Endothelial cell of umbilical vein (primary cell): ENCODE data around the gene ERBIN. TPM values are rescaled to one million over a fixed set of nuclear protein-coding genes. Genes with fewer than 3 reads are reported as not detected.

Experiments
- BruUV-seq: library from RNA; stranded (reverse); fragments of 400-500 nt; replicated peaks from 2 replicates; lab custom pipeline; 2021; lab: Mats Ljungman, UMichigan
- CTCF ChIA-PET: fragments of 300-600, 350-600 bp; sonication (Branson Sonifier 250); formaldehyde crosslinking; loops from one replicate; lab custom pipeline; 2021; ENCODE audit warnings: antibody characterized with exemption, inconsistent platforms; lab: Charles Lee
- POLR2A ChIA-PET: fragments of 300-600, 350-600 bp; sonication (Branson Sonifier 250); formaldehyde crosslinking; loops from one replicate; lab custom pipeline; 2021; ENCODE audit warnings: antibody characterized with exemption, inconsistent platforms; lab: Charles Lee
- DNase-seq: peaks from one replicate; pipeline ENCODE4 v3.0.0-alpha.2; 2011; ENCODE audit warnings: low read depth, low spot score
- FAIRE-seq: peaks from 2 replicates; lab custom pipeline; 2011; peaks lifted over from hg19 to GRCh38; lab: Jason Lieb, UNC
- H2AFZ ChIP-seq: 2 replicates; pipeline ENCODE4 v1.6.0; 2012; ENCODE audit warnings: low read depth, low read length, control low read depth, inconsistent platforms
- H3K27ac ChIP-seq: 2 replicates; pipeline ENCODE4 v1.5.1; 2011; ENCODE audit warnings: low read depth, mild to moderate bottlenecking, control low read depth, low read length, moderate library complexity; ENCODE audit not compliant: insufficient read depth
- H3K27me3 ChIP-seq, 2 experiments: 2 replicates each; pipeline versions ENCODE4 v1.6.0 to v1.6.1; 2011; ENCODE audit warnings: low read length in 2 of 2, mixed read lengths in 1 of 2; ENCODE audit not compliant: control insufficient read depth in 2 of 2, insufficient read depth in 2 of 2
- H3K36me3 ChIP-seq, 2 experiments: 2 replicates in 1 of 2; 3 replicates in 1 of 2; pipeline ENCODE4 v1.5.1; 2011; ENCODE audit warnings: low read length in 2 of 2, mild to moderate bottlenecking in 1 of 2, moderate library complexity in 1 of 2; ENCODE audit not compliant: control insufficient read depth in 2 of 2, insufficient read depth in 2 of 2; ENCODE audit errors: extremely low read depth in 1 of 2
- H3K4me1 ChIP-seq: 3 replicates; pipeline ENCODE4 v1.5.1; 2011; ENCODE audit warnings: mild to moderate bottlenecking, low read length; ENCODE audit not compliant: control insufficient read depth, insufficient read depth; ENCODE audit errors: extremely low read depth
- H3K4me2 ChIP-seq: 2 replicates; pipeline ENCODE4 v1.6.1; 2011; ENCODE audit warnings: low read length, control low read depth, mixed read lengths; ENCODE audit not compliant: insufficient read depth
- H3K4me3 ChIP-seq, 3 experiments: fragments of 200-600 bp in 1 of 3; sonication (generic), shearing (Covaris generic) in 1 of 3; replicated peaks in 1 of 3; 2 replicates each; pipeline ENCODE4 v1.5.1; 2011 to 2016; ENCODE audit warnings: control low read depth in 3 of 3, low read length in 3 of 3, mild to moderate bottlenecking in 2 of 3, inconsistent platforms in 1 of 3, low read depth in 1 of 3, moderate library complexity in 1 of 3; ENCODE audit not compliant: insufficient read depth in 1 of 3
- H3K79me2 ChIP-seq: 2 replicates; pipeline ENCODE4 v1.6.0; 2012; ENCODE audit warnings: low read length, inconsistent platforms; ENCODE audit not compliant: control insufficient read depth, insufficient read depth
- H3K9ac ChIP-seq: replicated peaks from 2 replicates; pipeline ENCODE3; 2011; ENCODE audit warnings: low read length, control low read depth; ENCODE audit not compliant: insufficient read depth; ENCODE audit errors: extremely low read depth
- H3K9me1 ChIP-seq: replicated peaks from 3 replicates; pipeline ENCODE4 v1.6.0; 2011; ENCODE audit warnings: mild to moderate bottlenecking, low read length; ENCODE audit not compliant: control insufficient read depth, insufficient read depth; ENCODE audit errors: extremely low read depth
- H3K9me3 ChIP-seq: replicated peaks from 2 replicates; pipeline ENCODE4 v1.5.1; 2012; ENCODE audit warnings: low read length, inconsistent platforms; ENCODE audit not compliant: control insufficient read depth, insufficient read depth
- H4K20me1 ChIP-seq: replicated peaks from 2 replicates; pipeline ENCODE3; 2011; ENCODE audit warnings: mild to moderate bottlenecking, low read length; ENCODE audit not compliant: control insufficient read depth, insufficient read depth; ENCODE audit errors: extremely low read depth
- EZH2 ChIP-seq: IDR thresholded peaks from 2 replicates; pipeline ENCODE4 v1.6.1; 2012; ENCODE audit warnings: borderline replicate concordance, low read depth, mild to moderate bottlenecking, moderate library complexity, low read length, inconsistent platforms; ENCODE audit not compliant: severe bottlenecking
- FOS ChIP-seq: IDR thresholded peaks from 2 replicates; pipeline ENCODE4 v1.6.1; 2011; ENCODE audit warnings: mild to moderate bottlenecking, low read length, moderate library complexity, borderline replicate concordance; ENCODE audit not compliant: insufficient read depth
- GATA2 ChIP-seq: IDR thresholded peaks from 2 replicates; pipeline ENCODE4 v1.7.0; 2011; ENCODE audit warnings: low read depth, mild to moderate bottlenecking, moderate library complexity, mixed read lengths, low read length; ENCODE audit not compliant: insufficient read length, insufficient read depth
- JUN ChIP-seq: IDR thresholded peaks from 2 replicates; pipeline ENCODE4 v1.6.1; 2011; ENCODE audit warnings: borderline replicate concordance, low read depth; ENCODE audit not compliant: insufficient read length, insufficient read depth
- MAX ChIP-seq: IDR thresholded peaks from 2 replicates; pipeline ENCODE4 v1.6.1; 2011; ENCODE audit not compliant: insufficient read depth, insufficient read length
- MYC ChIP-seq: IDR thresholded peaks from one replicate; pipeline ENCODE4 v1.6.1; 2011; ENCODE audit warnings: mild to moderate bottlenecking, low read depth, low read length
- POLR2A ChIP-seq: IDR thresholded peaks from 2 replicates; pipeline ENCODE4 v1.6.1; 2012; ENCODE audit warnings: low read depth, mild to moderate bottlenecking, control low read depth, low read length
- POLR2AphosphoS5 ChIP-seq: IDR thresholded peaks from 2 replicates; pipeline ENCODE4 v1.6.1; 2012; ENCODE audit warnings: low read depth, mild to moderate bottlenecking, control low read depth, low read length, moderate library complexity; ENCODE audit not compliant: insufficient read depth
- dilution Hi-C: fragments of 300-500 bp; cut with MboI; formaldehyde crosslinking; loops from one replicate; pipeline ENCODE4 v1.15.0; 2019; ENCODE audit warnings: low sequenced_read_pairs; ENCODE audit not compliant: extremely low pct_ligation_motif_present
- intact Hi-C: fragments of 100-400 bp; cut with micrococcal nuclease; formaldehyde crosslinking; loops from one replicate; pipeline ENCODE4 v1.10.0; 2022
- polyA plus RNA-seq, 4 experiments: library from polyadenylated mRNA; depleted of rRNA in 3 of 4; stranded (reverse) in 3 of 4; unstranded in 1 of 4; fragments of >200 nt; gene quantifications; 2 replicates each; pipeline versions ENCODE4 v1.2.1 to v1.2.3, GENCODE V29; 2011 to 2012; ENCODE audit warnings: missing spikeins in 1 of 4
- total RNA-seq: library from RNA; stranded (reverse); gene quantifications from 2 replicates; pipeline ENCODE4 v1.2.3, GENCODE V29; 2021
- TF ChIP-seq, protein P1 (sequence below), 2 donors: IDR thresholded peaks; 1 replicate in 1 of 2; 2 replicates in 1 of 2; pipeline ENCODE4 v1.5.1; 2011; ENCODE audit warnings: low read length in 2 of 2, mild to moderate bottlenecking in 2 of 2, moderate library complexity in 2 of 2, control low read depth in 1 of 2, inconsistent platforms in 1 of 2, low read depth in 1 of 2; ENCODE audit not compliant: insufficient read depth in 1 of 2; ENCODE audit errors: extremely low read depth in 1 of 2

The ERBIN gene
- total and polyA plus RNA-seq, 2 donors (not counting 3 experiments of a cell fraction or from before 2014, with no cell fraction given): 8.1 to 55.6 TPM

DNA sequence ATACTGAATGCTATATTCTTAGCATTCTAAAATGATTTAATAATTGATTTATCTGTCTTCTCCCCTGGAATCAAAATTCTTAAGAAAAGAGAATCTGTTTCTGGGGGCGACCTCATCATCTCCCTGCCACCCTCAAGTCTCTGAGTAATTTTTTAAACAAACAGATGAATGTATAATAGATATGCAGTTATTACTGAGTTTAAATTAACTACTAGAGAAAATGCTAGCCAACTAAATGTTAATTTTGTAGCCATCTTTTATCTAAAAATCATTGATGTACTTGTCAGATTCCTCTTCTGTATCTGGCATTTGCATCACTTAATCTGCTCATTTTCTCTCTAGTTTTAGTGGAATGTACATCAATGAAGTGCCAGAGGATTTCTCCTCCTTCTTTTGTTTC lies 87.5 kb downstream of the ERBIN start:
- dilution Hi-C loops: no loop called here

More for the DNA sequence above, 87.5 kb downstream of the ERBIN start:
- ChIA-PET CTCF (interaction anchor here (1.1 to 1.4 kb wide), 2 partner anchors 10 to 34 kb away, joined by 3 read pairs; no protein-coding TSS in a partner anchor), POLR2A (no interaction called here)
- Histone ChIP-seq H3K9me3 (no peaks in the 10 kb centered on the region), H3K4me1 (no peaks in the 10 kb centered on the region), H3K4me2 (no peak overlapping the region), H2AFZ (no peak overlapping the region), H3K36me3 (peaks cover 0 to 3% of the 10 kb centered on the region in 2 experiments), H3K9me1 (no peaks in the 10 kb centered on the region), H3K79me2 (peaks cover 10% of the 10 kb centered on the region), H4K20me1 (no peaks in the 10 kb centered on the region), H3K27me3 (no peaks in the 10 kb centered on the region), H3K27ac (no peak overlapping the region), H3K4me3 (no peak overlapping the region), H3K9ac (no peak overlapping the region)
- BruUV-seq: no TSS peak
- FAIRE-seq (no peak), DNase-seq (no peak)
- TF ChIP-seq MAX (no peak), MYC (no peak), GATA2 (no peak), EZH2 (no peak), FOS (no peak), POLR2A (no peak), POLR2AphosphoS5 (no peak), JUN (no peak)
- TF ChIP-seq, protein P1, sequence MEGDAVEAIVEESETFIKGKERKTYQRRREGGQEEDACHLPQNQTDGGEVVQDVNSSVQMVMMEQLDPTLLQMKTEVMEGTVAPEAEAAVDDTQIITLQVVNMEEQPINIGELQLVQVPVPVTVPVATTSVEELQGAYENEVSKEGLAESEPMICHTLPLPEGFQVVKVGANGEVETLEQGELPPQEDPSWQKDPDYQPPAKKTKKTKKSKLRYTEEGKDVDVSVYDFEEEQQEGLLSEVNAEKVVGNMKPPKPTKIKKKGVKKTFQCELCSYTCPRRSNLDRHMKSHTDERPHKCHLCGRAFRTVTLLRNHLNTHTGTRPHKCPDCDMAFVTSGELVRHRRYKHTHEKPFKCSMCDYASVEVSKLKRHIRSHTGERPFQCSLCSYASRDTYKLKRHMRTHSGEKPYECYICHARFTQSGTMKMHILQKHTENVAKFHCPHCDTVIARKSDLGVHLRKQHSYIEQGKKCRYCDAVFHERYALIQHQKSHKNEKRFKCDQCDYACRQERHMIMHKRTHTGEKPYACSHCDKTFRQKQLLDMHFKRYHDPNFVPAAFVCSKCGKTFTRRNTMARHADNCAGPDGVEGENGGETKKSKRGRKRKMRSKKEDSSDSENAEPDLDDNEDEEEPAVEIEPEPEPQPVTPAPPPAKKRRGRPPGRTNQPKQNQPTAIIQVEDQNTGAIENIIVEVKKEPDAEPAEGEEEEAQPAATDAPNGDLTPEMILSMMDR (IDR thresholded peaks at IDR 0.05; ENCODE audit: extremely low read depth in 1 of 2, insufficient read depth in 1 of 2, low read depth in 1 of 2, low read length in 2 of 2): no peak
- intact Hi-C loops: loop anchor here (5.0 kb wide), 1 partner anchor 87 kb away; the partner anchor contains the start of gene ERBIN
